ENCODE results near the gene SLC41A3.

Gene SLC41A3

DNA sequence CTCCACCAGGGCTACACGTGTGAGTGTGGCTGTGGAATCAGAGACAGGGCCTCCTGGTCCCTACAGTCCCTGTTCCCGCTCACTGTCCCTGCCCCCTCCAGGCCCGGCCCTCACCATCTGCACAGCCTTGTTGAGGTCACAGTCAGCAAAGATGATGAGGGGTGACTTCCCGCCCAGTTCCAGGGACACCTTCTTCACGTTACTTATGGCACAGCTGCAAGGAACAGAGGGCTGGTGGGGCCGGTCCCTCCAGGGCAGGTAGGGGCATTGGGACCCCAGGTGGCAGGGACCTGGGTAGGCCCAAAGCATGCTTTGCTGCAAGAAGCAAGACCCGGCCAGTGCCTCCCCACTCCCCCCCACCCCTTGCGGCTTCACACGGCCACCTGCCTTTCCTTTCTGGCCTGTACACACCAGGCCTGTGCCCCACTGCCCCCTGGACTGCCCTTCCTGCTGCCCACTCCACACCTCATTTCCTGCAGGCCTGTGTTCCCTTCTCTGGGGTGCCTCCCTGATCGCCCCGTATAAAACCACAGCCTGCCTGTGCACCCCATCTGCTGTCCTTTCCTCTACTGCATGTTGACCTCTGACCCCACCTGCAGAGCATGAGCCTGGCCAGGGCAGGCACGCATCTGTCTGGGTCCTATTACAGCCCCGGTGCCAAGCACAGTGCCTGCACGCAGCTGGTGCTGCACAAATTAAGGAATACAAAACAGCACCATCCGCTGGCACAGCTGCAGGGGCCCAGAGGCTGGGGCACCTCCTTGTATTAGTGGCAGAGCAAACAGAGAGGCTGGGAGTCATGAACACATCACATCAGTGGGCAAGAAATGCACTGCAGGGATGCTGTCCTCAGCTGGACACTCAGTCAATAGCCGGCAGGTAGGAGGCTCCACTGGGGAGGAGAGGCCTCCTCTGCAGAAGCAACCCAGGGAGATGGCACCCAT lies 30.8 kb upstream of the SLC41A3 start:
- no peak overlapping the region for H3K4me3 ChIP-seq (ENCODE audit: low read depth, low read length)
- TF ChIP-seq, protein P1, sequence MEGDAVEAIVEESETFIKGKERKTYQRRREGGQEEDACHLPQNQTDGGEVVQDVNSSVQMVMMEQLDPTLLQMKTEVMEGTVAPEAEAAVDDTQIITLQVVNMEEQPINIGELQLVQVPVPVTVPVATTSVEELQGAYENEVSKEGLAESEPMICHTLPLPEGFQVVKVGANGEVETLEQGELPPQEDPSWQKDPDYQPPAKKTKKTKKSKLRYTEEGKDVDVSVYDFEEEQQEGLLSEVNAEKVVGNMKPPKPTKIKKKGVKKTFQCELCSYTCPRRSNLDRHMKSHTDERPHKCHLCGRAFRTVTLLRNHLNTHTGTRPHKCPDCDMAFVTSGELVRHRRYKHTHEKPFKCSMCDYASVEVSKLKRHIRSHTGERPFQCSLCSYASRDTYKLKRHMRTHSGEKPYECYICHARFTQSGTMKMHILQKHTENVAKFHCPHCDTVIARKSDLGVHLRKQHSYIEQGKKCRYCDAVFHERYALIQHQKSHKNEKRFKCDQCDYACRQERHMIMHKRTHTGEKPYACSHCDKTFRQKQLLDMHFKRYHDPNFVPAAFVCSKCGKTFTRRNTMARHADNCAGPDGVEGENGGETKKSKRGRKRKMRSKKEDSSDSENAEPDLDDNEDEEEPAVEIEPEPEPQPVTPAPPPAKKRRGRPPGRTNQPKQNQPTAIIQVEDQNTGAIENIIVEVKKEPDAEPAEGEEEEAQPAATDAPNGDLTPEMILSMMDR (IDR thresholded peaks at IDR 0.05; ENCODE audit: borderline replicate concordance, insufficient read depth, low read depth, low read length), result no peak

DNA sequence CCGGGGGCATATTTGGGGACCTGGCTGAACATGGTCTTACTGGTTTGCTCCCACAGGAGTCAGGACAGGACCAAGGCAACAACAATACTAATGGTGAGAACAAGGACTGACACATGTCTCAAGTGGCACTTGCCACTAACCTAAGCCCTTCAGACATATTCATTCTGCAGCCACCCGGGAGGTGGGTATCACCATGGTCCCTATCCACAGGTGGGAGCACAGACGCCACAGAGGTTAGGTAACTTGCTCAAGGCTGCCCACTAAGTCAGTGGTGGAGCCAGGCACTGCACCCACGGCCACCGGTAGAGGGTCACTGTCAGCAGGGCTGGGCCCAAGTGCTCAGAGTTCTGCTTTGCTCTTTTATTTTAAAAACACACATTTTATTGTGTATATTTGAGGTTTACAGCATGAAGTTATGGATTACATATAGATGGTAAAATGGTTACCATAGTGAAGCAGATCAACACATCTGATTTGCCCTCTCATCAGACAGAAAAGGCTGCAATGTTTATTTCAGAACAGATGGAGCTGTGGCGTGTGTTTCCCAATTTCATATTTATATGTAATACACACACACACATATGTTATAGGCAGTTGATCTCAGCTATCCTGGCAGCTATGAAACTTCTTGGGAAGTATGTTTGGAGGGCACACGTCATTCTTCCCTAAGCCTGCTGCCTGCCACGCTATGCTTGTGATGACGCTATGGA lies 30.0 kb upstream of the SLC41A3 start:
- no peak overlapping the region for H3K4me3 ChIP-seq (ENCODE audit: low read depth, low read length)

DNA sequence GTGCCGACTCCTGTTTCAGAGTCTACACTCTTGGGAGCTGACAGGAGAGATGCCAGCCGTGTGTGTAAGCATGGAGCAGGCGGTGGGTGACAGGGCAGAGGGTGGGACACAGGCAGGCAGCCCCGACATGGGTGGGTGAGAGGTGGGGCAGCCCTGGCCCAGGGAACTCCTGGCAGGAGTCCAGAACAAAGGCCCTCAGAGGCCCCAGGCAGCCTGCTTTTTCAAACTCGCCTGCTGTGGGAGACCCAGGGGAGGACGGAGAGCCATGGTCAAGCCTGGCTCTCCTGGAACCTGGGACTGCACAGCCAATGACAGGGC lies 29.3 kb upstream of the SLC41A3 start:
- TF ChIP-seq, protein P1 (IDR thresholded peaks at IDR 0.05; ENCODE audit: borderline replicate concordance, insufficient read depth, low read depth, low read length), result no peak
- H3K4me3 ChIP-seq (ENCODE audit: low read depth, low read length), result no peak overlapping the region

More for the DNA sequence above, 30.0 kb upstream of the SLC41A3 start:
- TF ChIP-seq, protein P1 (IDR thresholded peaks at IDR 0.05; ENCODE audit: borderline replicate concordance, insufficient read depth, low read depth, low read length), result peak; percentile 48

DNA sequence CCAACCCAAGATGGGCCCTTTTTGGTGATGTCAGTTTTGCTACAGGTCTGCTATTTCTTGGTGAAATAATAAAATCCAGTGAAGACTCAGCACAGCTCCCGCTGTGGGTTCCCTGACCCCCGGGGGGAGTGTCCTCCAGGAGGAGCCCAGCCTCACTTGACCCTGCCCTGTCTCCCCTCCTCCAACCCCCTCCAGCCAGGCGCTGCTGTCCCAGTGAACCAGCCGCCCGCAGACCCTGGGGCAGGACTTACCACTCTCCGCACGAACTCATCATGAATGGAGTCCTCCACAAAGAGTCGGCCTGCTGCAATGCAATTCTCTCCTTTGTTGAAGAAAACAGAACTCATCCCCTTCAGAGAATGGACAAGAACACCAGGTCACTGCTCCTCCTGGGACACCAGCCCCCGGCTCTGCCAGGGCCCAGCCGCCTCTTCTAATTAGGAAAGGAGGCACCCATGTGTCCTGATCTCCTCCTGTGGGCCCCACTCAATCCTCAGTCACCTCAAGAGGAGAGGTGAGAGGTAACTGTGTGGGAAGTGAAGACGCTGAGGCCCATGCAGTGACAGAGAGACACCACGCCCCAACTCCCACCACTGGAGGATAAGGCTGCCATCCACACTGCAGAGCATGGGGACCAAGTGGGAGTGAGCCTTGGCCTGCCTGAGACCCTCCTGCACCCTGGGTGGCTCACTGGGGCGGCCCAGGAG lies 28.8 kb upstream of the SLC41A3 start:
- H3K4me3 ChIP-seq (ENCODE audit: low read depth, low read length), result no peak overlapping the region
- TF ChIP-seq, protein P1 (IDR thresholded peaks at IDR 0.05; ENCODE audit: borderline replicate concordance, insufficient read depth, low read depth, low read length), result no peak

DNA sequence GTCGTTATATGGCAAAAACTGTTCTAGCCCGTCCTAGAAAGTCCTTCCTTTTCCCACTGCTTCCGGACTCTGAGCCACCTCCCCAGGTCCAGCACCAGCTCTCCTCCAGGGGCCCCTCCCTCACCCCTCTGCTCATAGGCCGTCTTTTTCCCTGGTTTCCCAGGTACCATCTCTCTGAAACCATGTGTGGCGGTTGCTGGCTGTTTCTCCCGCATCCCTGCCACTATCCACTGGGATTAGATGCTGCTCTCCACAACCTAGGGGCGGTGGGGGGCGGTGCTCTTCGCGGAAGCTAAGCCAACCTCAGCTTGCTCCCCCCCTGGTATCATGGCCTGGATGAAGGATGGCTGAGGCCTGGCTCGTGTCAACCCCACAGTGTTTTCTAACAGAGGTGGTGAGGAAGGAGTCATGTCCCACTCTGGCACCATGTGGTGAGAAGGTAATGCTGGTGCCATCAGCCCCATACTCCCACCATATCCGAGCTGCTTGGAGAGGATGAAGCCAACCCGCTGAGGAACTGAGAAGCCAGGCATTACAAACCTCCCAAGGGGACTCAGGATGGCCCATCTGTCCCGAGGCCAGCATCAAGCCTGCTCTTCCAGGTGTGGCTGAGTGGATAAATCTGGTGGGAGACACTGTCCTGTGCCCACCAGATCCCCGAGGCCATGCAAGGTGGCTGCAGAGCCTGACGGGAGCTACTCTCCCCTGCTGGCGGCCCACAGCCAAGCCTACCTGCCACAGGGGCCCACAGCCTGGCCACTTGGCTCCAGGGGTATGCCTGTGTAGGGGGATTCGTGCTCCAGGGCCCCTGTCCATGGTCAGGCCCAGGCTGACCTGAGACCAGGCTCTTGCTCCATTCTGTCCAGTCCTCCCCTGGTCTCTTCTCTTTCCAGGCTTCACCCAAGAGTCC lies 27.9 kb upstream of the SLC41A3 start:
- H3K4me3 ChIP-seq (ENCODE audit: low read depth, low read length), result no peak overlapping the region
- TF ChIP-seq, protein P1 (IDR thresholded peaks at IDR 0.05; ENCODE audit: borderline replicate concordance, insufficient read depth, low read depth, low read length), result no peak

DNA sequence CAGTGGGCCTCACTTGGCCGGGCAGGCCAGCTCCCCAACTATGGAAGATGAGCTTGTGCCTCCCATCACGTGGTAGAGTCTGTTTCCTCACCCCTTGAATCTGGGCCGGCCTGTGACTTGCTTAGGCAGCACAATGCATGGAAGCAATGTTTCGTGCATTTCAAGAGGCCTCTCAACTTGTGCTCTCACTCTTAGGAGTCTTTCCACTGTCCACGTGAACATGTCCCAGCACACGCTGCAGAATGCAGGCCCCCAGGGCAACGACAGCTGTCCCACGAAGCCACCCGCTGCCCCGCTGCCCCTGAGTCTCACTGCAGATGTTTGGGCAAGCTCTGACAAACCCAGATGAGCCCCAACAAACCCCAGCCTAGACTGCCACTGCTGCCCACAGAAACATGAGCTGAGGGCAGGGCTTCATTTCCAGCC lies 27.2 kb upstream of the SLC41A3 start:
- H3K4me3 ChIP-seq (ENCODE audit: low read depth, low read length), result no peak overlapping the region
- TF ChIP-seq, protein P1 (IDR thresholded peaks at IDR 0.05; ENCODE audit: borderline replicate concordance, insufficient read depth, low read depth, low read length), result no peak

Measured in GM12875 (cell line).